HL-60 (cell line): ENCODE data around the gene STK24.
"Not testable (repeated sequence)": the region's sequence is repeated elsewhere in the genome, so short reads cannot be mapped to it uniquely, and the experiment has no call there.

ENCODE experiments used
- DNase-seq, 2 experiments: peaks; one replicate each; pipeline ENCODE4 v3.0.0-alpha.2; 2010 to 2020; ENCODE audit warnings: low read depth in 1 of 2, low spot score in 1 of 2
- H3K27ac ChIP-seq: fragments of 250-450 bp; sonication (Bioruptor Pico); replicated peaks from 2 replicates; pipeline ENCODE4 v1.5.1; 2020; ENCODE audit warnings: mild to moderate bottlenecking, moderate library complexity
- H3K27me3 ChIP-seq: fragments of 250-450 bp; sonication (Bioruptor Pico); 2 replicates; pipeline ENCODE4 v1.5.1; 2021; ENCODE audit warnings: mild to moderate bottlenecking, moderate library complexity; ENCODE audit not compliant: insufficient read depth, poor library complexity, severe bottlenecking
- H3K4me3 ChIP-seq: replicated peaks from 2 replicates; pipeline ENCODE4 v1.5.1; 2011; ENCODE audit warnings: mild to moderate bottlenecking, control low read depth, low read length; ENCODE audit not compliant: insufficient read depth
- GABPA ChIP-seq: IDR thresholded peaks from 2 replicates; pipeline ENCODE4 v1.6.1; 2012; ENCODE audit warnings: low read depth
- POLR2AphosphoS5 ChIP-seq: IDR thresholded peaks from 2 replicates; pipeline ENCODE4 v1.6.1; 2012; ENCODE audit warnings: low read depth
- SPI1 ChIP-seq: IDR thresholded peaks from 2 replicates; pipeline ENCODE4 v1.6.1; 2012; ENCODE audit warnings: low read depth, mild to moderate bottlenecking, borderline replicate concordance
- long read RNA-seq: library from polyadenylated mRNA; unstranded; transcript quantifications from one replicate; pipeline ENCODE4 v2.0.0, GENCODE V29; 2020
- TF ChIP-seq, protein P1 (sequence below): IDR thresholded peaks from 2 replicates; pipeline ENCODE4 v1.6.1; 2012; ENCODE audit warnings: low read depth; ENCODE audit not compliant: insufficient replicate concordance
- TF ChIP-seq, protein P2 (sequence below): IDR thresholded peaks from one replicate; pipeline ENCODE4 v1.5.1; 2011; ENCODE audit warnings: low read length, control low read depth, inconsistent platforms; ENCODE audit not compliant: insufficient read depth

Gene STK24
- long read RNA-seq, full-length matches to known transcripts, result 9 of 55 reads
- long read RNA-seq, partial matches to known transcripts, result 35 of 55 reads
- long read RNA-seq, other reads (novel, unspliced or antisense), result 11 of 55 reads

DNA sequence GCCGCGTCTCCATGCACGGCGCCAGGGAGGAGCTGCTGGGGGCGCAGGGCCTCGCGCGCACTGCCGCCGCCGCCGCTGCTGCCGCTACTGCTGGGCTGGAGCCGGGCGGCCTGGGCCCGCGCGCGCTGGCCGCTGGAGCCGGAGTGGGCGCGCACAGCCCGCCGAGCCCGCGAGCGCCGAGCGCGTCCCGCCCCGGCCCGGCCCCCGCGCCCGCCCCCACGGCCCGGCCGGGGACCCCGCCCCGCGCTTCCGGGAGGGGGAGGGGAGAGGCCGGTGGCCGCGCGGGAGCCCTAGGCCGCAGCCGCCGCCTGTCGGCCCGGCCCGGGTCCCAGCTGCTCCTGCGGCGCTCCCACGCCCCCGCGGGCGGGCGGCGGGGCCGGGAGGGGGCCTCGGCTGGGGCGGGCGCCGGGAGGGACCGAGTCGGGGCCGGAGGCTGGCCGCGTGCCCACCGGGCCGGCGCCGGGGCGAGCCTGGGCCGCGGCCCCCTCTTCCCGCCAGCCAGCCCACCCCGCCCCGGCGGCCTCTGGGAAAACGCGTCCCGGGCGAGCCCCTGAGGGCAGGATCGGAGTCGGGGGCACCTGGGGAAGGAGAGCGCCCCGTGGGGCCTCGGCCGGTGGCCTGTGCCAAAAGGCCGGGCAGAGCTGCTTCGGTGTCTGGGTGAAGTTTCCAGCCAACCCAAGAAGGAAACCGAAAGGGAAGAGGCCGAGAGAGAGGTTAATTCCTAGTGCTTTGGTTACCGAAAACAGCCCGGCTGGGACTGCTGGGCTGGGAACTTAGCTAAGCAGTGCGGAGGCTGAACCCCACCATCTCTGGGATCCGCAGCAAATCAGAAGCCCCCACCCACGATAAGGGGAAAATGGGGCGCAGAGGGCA, at the start of gene STK24:
Gene STK24, minus strand, starts transcription at position 145 of the 873 bp plus-strand sequence. CDS start 321 bp downstream, outside the sequence.
- DNase-seq, result peak in 1 of 2 experiments; percentile 56
- TF ChIP-seq, protein P1, sequence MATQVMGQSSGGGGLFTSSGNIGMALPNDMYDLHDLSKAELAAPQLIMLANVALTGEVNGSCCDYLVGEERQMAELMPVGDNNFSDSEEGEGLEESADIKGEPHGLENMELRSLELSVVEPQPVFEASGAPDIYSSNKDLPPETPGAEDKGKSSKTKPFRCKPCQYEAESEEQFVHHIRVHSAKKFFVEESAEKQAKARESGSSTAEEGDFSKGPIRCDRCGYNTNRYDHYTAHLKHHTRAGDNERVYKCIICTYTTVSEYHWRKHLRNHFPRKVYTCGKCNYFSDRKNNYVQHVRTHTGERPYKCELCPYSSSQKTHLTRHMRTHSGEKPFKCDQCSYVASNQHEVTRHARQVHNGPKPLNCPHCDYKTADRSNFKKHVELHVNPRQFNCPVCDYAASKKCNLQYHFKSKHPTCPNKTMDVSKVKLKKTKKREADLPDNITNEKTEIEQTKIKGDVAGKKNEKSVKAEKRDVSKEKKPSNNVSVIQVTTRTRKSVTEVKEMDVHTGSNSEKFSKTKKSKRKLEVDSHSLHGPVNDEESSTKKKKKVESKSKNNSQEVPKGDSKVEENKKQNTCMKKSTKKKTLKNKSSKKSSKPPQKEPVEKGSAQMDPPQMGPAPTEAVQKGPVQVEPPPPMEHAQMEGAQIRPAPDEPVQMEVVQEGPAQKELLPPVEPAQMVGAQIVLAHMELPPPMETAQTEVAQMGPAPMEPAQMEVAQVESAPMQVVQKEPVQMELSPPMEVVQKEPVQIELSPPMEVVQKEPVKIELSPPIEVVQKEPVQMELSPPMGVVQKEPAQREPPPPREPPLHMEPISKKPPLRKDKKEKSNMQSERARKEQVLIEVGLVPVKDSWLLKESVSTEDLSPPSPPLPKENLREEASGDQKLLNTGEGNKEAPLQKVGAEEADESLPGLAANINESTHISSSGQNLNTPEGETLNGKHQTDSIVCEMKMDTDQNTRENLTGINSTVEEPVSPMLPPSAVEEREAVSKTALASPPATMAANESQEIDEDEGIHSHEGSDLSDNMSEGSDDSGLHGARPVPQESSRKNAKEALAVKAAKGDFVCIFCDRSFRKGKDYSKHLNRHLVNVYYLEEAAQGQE, result no peak
- TF ChIP-seq GABPA (no peak), POLR2AphosphoS5 (no peak), SPI1 (no peak)
- TF ChIP-seq, protein P2, sequence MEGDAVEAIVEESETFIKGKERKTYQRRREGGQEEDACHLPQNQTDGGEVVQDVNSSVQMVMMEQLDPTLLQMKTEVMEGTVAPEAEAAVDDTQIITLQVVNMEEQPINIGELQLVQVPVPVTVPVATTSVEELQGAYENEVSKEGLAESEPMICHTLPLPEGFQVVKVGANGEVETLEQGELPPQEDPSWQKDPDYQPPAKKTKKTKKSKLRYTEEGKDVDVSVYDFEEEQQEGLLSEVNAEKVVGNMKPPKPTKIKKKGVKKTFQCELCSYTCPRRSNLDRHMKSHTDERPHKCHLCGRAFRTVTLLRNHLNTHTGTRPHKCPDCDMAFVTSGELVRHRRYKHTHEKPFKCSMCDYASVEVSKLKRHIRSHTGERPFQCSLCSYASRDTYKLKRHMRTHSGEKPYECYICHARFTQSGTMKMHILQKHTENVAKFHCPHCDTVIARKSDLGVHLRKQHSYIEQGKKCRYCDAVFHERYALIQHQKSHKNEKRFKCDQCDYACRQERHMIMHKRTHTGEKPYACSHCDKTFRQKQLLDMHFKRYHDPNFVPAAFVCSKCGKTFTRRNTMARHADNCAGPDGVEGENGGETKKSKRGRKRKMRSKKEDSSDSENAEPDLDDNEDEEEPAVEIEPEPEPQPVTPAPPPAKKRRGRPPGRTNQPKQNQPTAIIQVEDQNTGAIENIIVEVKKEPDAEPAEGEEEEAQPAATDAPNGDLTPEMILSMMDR, result no peak
- Histone ChIP-seq H3K27ac (peak within 1 kb of the TSS; percentile 71), H3K27me3 (no peaks in the 10 kb centered on the region), H3K4me3 (peak within 1 kb of the TSS; percentile 83)

DNA sequence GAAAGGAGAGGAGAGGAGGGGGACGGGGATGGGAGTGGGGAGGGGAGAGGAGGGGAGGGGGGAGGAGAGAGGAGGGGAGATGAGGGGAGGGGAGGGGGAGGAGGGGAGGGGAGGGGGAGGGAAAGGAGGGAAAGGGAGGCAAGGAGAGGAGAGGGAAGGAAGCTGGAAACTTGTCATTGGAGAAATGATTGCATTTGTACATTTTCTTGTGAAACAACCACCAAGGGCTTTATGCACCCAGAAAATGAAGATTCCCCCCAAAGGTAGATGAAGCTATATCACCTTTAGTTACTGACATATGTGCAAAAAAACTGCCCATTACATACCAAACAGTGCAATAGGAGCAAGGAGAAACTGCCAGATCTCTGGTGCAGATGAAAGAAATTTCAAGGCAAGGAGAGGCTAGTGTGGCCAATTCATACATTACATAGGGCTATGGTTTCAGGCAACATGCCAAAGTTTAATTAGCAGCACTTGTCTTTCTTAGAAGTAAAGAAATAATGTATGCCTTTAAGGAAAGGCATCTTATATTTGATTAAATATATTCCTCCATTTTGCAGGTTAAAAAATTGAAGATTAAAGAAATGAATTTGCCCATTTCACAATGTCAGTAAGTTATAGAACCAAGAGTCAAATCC, 49.5 kb upstream of the STK24 start:
- H3K27me3 ChIP-seq, result no peaks in the 10 kb centered on the region
- no peak overlapping the region for H3K27ac ChIP-seq
- no peak for DNase-seq
- TF ChIP-seq SPI1 (no peak), GABPA (no peak)
- no peak overlapping the region for H3K4me3 ChIP-seq

DNA sequence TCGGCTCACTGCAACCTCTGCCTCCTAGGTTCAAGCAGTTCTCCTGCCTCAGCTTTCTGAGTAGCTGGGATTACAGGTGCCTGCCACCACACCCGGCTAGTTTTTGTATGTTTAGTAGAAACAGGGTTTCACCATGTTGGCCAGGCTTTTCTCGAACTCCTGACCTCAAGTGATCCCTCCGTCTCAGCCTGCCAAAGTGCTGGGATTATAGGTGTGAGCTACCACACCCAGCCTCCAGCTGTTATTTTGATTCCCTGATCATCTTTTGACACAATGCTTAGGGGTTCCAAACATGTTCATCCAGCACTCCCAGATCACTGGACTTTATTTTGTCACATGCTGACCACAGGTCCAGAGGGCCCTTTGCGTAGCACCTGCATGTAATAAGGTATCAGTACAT, 47.7 kb upstream of the STK24 start:
- H3K27ac ChIP-seq, DNase-seq, H3K27me3 ChIP-seq, H3K4me3 ChIP-seq: not testable (repeated sequence)

DNA sequence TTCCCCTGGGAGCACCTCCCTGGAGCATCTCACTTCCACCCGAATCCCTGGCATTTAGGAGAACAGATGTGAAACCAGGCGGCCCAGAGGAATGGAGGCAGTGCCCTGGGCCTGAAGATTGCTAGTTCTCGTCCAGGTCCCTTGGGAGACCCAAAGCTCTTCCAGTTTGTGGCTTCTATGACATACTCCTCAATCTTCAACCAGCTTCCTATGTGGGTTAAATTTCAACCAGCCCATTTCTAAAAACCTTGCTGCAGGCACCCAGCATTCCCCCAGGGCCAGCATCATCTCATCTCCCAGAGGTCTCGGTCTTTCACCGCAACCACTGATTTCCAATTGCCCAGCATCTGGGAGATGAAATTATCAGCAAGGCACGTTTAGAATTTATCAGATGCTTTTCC, 46.0 kb upstream of the STK24 start:
- Histone ChIP-seq H3K27me3 (no peaks in the 10 kb centered on the region), H3K27ac (no peak overlapping the region), H3K4me3 (no peak overlapping the region)
- DNase-seq, result no peak
- TF ChIP-seq, protein P1, result no peak
- TF ChIP-seq GABPA (no peak), POLR2AphosphoS5 (no peak), SPI1 (no peak)

DNA sequence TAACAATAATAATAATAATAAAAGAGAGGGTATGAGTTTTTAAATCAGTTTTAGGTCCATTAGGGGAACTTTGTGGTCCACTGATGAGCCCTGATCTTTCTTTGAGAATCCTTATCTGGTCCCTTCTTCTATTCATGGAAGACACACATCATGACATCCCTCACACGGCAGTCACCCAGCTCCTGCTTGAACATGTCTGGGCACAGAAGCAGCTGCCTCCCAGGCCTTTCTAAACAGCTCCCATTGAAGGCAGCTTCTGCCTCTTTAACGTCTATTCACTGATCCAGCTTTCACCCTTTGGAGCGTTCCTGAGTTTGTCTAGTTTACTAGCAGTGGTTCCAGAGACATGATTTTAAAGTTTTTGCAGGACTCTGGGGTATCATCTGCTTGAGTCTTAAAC, 42.6 kb upstream of the STK24 start:
- H3K4me3 ChIP-seq, result no peak overlapping the region
- no peak for DNase-seq
- no peak for TF ChIP-seq POLR2AphosphoS5
- no peak overlapping the region for H3K27ac ChIP-seq
- H3K27me3 ChIP-seq, result no peaks in the 10 kb centered on the region

DNA sequence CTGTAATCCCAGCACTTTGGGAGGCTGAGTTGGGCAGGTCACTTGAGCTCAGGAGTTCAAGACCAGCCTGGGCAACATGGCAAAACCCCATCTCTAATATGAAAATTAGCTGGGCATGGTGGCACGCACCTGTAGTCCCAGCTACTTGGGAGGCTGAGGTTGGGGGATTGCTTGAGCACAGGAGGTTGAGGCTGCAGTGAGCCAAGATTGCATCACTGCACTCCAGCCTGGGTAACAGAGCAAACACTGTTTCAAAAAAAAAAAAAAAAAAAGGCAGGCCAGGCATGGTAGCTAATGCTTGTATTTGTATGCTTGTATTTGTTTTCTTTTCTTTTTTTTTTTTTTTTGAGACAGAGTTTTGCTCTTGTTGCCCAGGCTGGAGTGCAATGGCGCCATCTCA, 38.7 kb upstream of the STK24 start:
- H3K27ac ChIP-seq, H3K27me3 ChIP-seq, H3K4me3 ChIP-seq, DNase-seq: not testable (repeated sequence)
